ENCODE measurements around the gene ZMAT5. TPM values are rescaled to one million over a fixed set of nuclear protein-coding genes. Genes with fewer than 3 reads are reported as not detected.

The ZMAT5 gene
- total RNA-seq, 2 donors from 2014 or later, result 16.3 to 18.6 TPM

DNA sequence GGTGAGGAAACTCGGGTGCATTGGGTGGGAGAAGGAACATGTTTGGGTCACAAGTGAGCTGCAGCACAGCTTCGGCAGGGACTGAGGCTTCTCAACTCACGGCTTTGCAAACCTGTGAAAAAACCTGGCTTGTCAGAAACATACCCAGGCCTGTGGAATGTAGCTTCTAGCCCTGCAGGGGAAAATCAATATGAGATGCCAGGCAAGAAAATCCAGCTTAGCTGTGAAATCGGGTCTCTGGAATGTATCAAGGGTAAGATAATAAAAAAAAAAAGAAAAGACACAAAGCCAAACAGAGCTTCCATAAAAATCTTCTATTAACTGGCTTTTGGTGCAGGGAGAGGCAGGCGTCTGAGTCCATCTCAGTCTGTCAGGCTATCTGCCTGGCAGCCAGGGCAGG lies 28.9 kb upstream of the ZMAT5 start:
- ATAC-seq, result no peak
- no peak for DNase-seq (ENCODE audit: low spot score in 2 of 2)
- Mint-ChIP-seq H3K36me3 (peaks cover 0 to 1% of the 10 kb centered on the region in 2 donors), H3K27ac (no peak overlapping the region), H3K9me3 (no peaks in the 10 kb centered on the region)

DNA sequence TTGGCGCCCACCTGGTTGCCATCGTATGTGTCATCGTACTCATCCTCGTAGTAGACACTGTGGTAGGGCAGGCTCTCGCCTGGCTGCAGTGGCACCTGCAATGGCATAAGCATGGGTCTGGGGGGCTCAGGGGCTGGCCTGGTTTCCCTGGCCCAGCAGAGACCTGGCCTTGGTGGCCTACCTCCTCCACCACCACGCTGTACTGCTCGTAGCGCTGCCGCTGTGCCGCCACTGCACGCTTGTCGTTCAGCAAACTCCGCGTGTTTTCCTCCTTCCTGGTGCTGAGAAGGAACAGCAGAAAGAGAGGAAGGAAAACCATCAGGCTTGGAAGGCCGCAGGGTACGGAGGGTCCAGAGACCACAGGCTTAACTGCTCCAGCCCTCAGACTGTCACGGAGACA lies 26.6 kb upstream of the ZMAT5 start:
- Mint-ChIP-seq H3K36me3 (peaks cover 0 to 6% of the 10 kb centered on the region in 2 donors), H3K9me3 (no peaks in the 10 kb centered on the region), H3K27ac (peak overlapping the region in 1 of 2 donors; percentile 35)
- ATAC-seq, result no peak
- no peak for DNase-seq (ENCODE audit: low spot score in 2 of 2)

DNA sequence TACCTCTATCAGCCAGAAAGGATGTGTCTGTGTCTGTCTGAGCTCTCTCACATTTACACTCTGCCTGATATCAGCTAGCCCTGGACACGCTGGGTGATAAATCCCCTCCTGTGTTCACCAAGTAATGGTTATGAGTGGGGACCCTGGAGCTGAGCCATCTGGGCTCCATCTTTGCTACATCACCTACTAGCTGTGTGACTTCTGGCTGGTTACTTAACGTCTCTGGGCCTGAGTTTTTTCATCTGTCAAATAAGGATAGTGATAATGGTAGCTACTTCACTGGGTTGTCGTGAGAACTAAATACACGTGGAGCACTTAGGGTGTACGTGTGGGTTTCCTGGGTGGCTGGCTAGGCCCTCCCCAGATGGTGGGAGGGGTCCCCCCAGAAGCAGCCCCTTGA lies 23.3 kb upstream of the ZMAT5 start:
- H3K27ac Mint-ChIP-seq, result no peak overlapping the region
- H3K36me3 Mint-ChIP-seq, result peaks cover 0 to 6% of the 10 kb centered on the region in 2 donors
- ATAC-seq, result no peak
- no peak for DNase-seq (ENCODE audit: low spot score in 2 of 2)
- H3K9me3 Mint-ChIP-seq, result no peaks in the 10 kb centered on the region

DNA sequence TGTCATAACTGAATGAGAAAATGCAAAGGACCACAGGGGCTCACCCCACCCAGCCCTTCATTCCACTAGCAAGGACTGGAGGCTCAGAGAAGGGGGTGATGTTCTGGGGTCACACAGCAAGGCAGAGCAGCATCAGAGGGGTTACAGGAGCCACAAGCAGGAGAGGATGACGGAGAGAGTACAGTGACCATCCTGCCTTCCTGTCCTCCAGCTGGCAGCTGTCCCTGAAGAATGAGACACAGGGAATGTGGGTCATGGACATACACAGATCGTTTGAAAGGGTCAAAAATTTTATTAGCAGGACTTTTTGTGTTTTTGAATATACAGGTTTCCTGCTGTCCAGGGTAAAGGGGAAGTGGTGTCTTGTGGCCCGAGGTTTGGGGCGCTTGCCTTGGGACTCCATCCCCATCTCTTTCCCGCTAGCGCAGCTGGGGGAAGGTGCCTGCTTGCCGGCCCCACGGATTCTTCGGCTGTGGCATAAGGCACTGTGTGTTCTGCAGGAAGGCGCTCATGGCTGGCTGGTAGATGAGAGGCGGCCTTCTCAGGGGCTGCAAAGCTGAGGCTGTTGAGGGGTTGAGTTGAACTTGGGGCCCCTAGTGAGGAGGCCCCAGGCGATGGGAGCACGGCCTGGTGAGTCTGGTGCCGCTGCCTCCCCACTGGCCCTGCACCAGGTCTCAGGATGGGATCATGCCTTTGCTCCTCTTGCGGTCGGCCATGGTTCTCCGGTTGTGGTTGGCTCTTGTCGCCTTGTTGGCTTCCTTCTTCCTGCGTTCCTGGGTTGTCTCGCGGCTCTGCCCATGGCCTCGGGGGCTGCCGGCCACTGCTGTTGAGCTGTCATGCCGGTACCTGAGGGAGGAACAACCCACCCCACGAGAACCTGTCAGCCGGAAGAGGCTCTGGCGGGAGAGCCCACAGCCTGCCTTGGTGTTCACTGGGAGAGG lies 21.8 kb upstream of the ZMAT5 start:
- Mint-ChIP-seq H3K9me3 (no peaks in the 10 kb centered on the region), H3K27ac (peak overlapping the region; percentile 6 to 95), H3K36me3 (peaks cover 0 to 6% of the 10 kb centered on the region in 2 donors)
- no peak for DNase-seq (ENCODE audit: low spot score in 2 of 2)
- no peak for ATAC-seq

DNA sequence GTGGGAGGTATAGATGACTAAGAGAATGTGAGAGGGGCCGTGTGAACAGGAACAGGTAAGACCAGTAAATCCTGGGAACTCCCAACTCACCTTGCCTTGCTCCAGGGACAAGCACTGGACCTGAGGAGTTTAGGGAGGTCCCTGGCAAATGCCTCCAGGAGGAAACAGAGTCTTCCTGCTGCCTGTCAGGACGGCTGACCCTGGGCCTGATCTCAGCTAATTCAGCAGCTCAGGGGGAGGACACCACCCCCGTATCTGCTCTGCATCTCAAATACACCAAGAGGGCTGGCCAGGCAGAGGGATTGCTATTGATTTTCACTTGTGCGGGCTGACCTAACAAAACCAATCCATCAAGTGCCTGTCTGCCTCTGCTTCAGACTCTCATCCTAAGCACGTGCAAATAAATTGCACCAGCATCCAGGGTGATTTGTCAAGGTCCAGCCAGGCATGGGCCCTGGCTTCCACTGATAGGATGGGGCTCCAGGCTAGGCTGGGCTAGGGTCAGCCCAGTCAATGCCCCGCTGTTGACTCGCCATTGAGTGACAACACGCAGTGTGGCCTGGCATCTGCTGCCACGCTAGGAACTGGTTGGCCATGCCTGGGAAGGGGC lies 20.7 kb upstream of the ZMAT5 start:
- peaks cover 0 to 6% of the 10 kb centered on the region in 2 donors for H3K36me3 Mint-ChIP-seq
- DNase-seq (ENCODE audit: low spot score in 2 of 2), result no peak
- H3K27ac Mint-ChIP-seq, result peak overlapping the region; percentile 6 to 30
- H3K9me3 Mint-ChIP-seq, result no peaks in the 10 kb centered on the region
- no peak for ATAC-seq

DNA sequence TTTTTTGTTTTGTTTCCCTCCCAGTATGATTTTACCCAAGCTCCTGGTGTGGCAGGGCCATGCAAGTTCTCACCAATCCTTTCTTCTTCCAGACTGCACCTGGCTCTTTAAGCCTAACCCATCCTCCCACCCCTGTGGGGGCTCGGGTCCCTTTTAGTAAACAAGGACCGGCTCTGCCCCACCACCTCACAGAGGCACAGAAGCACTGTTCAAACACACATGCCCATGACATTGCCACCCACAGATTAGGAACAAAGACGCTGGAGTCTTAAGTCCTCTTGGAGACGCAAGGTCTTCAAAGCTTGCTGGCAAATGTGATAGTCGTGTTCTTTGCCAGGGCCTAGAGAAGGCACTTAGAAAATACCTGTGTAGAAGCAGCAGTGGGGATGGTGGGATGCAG lies 19.2 kb upstream of the ZMAT5 start:
- DNase-seq (ENCODE audit: low spot score in 2 of 2), result no peak
- no peak for ATAC-seq
- H3K36me3 Mint-ChIP-seq, result peaks cover 0 to 6% of the 10 kb centered on the region in 2 donors
- peak overlapping the region in 1 of 2 donors; percentile 1 for H3K27ac Mint-ChIP-seq
- H3K9me3 Mint-ChIP-seq, result no peaks in the 10 kb centered on the region

DNA sequence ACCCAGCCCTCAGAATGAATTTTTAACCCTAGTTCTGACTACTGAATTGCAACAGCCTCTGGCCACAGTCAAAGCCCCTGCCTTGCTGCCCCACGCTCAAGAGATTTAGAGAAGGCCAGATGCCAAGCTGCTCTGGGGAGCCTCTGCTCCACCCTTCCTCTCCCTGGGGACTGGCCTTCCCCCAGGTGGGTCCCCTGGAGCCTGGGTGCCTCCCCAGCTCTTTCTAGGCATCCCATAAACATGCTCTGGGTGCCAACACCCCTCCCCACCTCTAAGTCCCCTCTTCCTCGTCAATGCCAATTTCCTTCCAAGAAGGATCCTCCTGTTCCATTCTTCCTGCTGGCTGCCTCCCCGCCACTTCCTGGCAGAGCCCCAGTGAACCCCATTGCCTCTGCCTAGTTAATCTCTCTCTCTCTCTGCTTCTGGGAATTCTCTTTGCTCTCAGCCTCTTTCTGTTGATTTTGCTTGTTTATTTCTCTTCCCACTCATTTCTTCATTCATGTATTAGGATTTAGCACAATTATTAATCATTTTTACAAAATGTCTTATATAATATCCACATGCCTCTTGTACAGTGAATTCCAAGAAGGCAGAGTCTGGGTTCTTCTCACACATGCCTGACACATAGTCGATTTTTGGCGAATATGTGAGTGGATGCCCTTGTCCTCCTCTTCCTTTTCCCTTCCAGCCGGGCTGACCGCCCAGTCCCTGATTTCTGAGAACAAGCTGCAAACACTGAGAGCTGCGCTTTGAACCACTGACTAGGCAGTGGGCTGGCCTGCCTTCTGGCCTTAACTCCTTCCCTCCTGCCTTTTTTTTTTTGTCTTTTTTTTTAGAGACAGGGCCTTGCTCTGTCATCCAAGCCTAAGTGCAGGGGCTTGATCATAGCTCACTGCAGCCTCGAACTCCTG lies 17.9 kb upstream of the ZMAT5 start:
- H3K27ac Mint-ChIP-seq, result no peak overlapping the region
- H3K9me3 Mint-ChIP-seq, result no peaks in the 10 kb centered on the region
- ATAC-seq (no peak), DNase-seq (ENCODE audit: low spot score in 2 of 2) (no peak)
- H3K36me3 Mint-ChIP-seq, result peaks cover 0 to 6% of the 10 kb centered on the region in 2 donors

DNA sequence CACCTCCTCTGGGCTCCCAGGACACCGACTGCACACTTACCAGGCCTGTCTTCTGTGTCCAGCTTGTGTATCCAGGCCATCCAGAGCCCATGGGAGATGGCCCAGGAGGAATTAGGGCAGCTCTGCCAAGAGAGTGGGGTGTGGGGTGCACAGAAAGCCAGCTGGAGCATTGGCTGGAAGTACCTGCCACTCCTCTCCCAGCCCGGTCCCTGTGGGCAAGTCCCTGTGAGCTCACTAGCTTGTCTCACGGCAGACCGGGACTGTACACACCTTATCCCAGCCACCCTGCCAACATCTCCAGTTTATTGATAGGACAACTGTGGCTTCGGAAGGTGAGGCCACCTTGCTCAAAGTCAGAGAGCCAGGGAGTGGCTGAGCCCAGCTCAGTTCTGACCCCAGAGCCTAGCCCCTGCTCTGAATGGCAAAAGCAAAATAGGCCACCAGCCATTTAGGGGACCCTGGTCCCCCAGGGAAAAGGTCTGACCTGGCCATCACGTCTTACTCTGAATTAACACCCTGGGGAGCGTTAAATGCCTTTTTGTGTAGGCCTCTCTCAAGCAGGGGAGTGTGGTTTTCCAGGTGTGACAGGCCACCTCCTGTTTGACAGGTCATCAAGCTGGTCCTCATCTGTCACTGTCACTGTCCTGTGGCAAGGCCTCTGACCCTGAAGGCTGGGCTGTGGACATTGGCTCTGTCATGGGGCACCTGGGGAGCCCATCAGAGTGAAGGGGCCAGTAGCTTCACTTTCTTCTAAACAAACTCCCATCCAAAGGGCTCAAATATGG lies 15.4 kb upstream of the ZMAT5 start:
- H3K36me3 Mint-ChIP-seq, result no peaks in the 10 kb centered on the region
- H3K27ac Mint-ChIP-seq, result no peak overlapping the region
- DNase-seq (ENCODE audit: low spot score in 2 of 2), result no peak
- no peaks in the 10 kb centered on the region for H3K9me3 Mint-ChIP-seq
- ATAC-seq, result no peak

DNA sequence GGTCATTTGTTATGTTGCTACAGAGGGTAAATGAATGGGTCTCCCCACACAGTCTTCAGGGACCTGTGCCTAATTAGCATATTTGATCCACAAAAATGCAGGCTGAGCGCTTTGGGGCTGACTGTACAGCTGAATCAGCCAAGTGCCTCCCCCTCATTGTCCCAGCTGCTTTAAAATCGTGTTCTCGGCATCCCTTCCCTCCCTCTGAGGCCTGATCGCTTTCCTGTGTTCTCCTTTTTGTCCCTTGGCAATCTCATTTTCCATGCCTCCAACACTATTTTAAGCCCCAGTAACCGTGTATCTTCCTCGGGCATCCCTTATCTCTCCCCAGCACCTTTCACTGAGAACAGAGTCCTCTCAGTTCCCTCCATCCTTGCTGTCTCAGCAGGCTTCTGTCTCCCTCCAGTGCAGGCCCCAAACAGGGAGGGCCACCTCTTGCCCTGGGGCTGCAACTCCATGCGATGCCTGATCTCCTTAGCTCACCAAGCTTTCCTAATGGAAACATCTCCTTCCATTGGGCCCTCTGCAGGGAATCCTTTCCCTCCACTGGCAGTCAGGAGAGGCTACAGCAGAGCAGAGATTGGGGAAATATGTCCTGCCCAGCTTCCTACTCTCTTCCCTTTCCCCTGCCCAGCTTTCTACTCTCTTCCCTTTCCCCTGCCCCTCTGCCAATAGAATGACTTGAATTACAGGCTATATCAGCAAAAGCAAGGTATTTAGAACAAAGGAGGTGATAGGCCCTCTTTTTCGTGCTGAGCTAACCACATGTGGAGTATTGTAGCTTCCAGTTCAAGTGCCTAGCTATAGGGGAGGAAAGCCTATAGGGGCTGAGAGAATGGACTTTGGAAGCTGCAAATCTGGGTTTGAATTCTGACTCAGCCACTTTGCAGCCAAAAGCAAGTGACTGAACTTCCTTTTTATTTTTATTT lies 14.2 kb upstream of the ZMAT5 start:
- Mint-ChIP-seq H3K27ac (no peak overlapping the region), H3K9me3 (no peaks in the 10 kb centered on the region), H3K36me3 (no peaks in the 10 kb centered on the region)
- no peak for DNase-seq (ENCODE audit: low spot score in 2 of 2)
- ATAC-seq, result no peak

DNA sequence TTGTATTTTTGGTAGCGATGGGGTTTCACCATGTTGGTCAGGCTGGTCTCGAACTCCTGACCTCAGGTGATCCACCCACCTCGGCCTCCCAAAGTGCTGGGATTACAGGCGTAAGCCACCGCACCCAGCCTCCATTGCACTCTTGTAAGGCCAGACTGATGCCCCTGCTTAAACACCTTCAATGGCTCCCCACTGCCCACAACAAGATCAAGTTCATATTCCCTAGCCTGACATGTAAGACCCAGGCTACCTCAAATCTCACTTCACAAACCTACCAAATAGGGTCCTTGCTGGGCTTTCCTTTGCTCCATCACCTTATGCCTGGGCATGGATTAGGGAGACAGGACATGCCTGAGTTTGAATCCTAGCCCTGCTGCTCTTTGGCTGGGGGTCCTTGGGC lies 13.4 kb upstream of the ZMAT5 start:
- ATAC-seq (no peak), DNase-seq (ENCODE audit: low spot score in 2 of 2) (no peak)
- no peak overlapping the region for H3K27ac Mint-ChIP-seq
- no peaks in the 10 kb centered on the region for H3K9me3 Mint-ChIP-seq
- no peaks in the 10 kb centered on the region for H3K36me3 Mint-ChIP-seq

DNA sequence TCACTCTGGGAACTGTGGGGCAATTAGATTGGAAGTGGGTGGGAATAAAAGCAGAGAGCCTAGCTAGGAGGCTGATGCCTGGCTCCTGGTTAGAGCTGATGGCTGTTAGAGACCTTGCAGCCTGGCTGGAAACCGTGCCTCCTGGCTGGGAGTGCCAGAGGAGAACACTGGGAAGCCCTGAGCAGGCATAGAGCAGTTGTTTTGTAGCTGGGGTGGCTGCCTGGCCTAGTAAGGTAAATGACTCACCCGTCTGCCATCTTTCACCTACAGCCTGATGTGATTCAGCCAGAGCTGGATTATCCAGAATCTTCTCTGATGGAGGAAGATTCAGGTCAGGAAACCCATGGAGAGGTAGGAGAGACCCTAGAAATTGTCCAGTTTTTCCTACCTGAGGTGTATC lies 6.4 kb upstream of the ZMAT5 start:
- Mint-ChIP-seq H3K36me3 (peaks cover 0 to 21% of the 10 kb centered on the region in 2 donors), H3K27ac (no peak overlapping the region), H3K9me3 (no peaks in the 10 kb centered on the region)
- ATAC-seq, result no peak
- DNase-seq (ENCODE audit: low spot score in 2 of 2), result no peak

DNA sequence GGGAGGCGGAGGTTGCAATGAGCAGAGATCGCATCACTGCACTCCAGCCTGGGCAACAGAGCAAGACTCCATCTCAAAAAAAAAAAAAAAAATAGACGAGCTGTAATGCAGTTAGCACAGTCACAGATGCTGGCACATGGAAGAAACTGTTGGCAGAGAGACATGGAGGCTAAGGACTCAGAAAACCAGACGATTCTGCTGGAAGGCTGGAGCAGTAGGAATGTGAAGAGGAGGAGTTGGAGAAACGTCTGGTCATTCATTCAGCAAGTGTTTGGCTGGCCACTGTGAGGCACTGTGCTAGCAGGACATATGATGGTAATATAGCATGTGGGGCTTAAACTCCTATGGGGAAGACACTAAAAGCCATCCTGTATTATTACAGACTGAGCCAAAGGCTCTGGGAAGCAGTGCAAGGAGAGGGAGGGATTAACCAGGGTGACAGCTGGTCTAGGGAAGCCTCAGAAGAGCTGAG lies 5.4 kb upstream of the ZMAT5 start:
- no peak for ATAC-seq
- DNase-seq (ENCODE audit: low spot score in 2 of 2), result no peak
- Mint-ChIP-seq H3K36me3 (peaks cover 9 to 31% of the 10 kb centered on the region in 2 donors), H3K9me3 (no peaks in the 10 kb centered on the region), H3K27ac (no peak overlapping the region)

DNA sequence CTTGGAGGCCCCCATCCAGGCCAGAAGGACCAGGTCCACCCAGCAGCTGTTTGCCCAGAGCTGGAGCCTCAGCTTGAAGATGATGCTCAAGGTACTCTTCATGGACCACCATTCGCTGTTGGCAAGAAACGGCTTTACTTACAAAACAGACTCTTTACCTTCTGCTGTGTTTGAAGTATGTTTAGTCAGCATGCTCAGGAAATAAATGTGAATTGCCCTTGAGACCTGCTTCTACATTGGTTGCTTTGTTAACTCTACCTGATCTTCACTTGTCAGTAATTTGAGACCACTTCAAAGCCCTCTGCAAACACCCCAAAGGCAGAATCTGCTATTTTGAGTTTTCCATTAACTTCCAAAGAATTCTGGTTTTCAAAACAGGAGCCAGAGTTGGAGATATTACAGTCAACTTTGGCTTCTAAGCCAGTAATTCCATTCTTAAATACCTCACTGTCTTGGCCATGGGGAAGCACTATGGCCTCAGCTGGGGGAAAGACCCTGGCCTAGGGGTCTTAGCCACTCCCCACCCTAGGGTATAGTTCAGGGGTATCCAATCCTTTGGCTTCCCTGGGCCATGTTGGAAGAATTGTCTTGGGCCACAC lies 3.0 kb upstream of the ZMAT5 start:
- no peak for ATAC-seq
- no peaks in the 10 kb centered on the region for H3K9me3 Mint-ChIP-seq
- peaks cover 10 to 33% of the 10 kb centered on the region in 2 donors for H3K36me3 Mint-ChIP-seq
- H3K27ac Mint-ChIP-seq, result no peak overlapping the region
- no peak for DNase-seq (ENCODE audit: low spot score in 2 of 2)

DNA sequence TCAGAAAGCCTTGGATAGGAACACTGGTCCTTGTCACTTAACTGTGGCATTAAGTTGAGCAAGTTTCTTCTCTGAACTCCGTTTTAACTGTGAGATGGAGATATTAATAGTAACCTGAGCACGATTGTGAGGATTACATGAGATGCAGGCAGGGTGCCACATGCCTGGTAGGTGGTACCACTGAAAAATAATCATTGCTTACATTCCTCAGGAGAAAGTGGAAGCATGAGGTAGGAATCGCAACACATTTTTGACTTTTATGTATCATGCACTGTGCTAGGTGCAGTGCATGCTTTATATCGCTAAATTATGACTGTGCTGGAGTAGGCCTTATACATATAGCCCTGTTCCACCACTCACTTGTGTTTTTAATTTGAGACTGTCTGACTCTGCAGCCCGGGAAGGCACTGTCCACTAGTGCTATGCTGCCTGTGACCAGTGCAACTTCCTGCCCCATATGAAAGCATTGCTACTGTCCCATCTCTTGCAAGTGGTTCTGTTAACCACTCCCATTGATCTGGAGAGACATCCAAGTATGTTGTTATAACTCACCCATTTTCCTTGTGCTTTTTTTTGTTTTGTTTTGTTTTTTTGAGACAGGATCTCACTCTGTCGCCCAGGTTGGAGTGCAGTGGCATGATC lies 1.4 kb upstream of the ZMAT5 start:
- no peak for ATAC-seq

More for the DNA sequence above, 1.4 kb upstream of the ZMAT5 start:
- Mint-ChIP-seq H3K27ac (peak overlapping the region; percentile 97 to 99), H3K36me3 (peaks cover 10 to 33% of the 10 kb centered on the region in 2 donors), H3K9me3 (no peaks in the 10 kb centered on the region)
- no peak for DNase-seq (ENCODE audit: low spot score in 2 of 2)

All from activated naive CD4-positive, alpha-beta T cell treated with anti-CD3 and anti-CD28 coated beads, Interleukin-2, amount 50 U/mL, for 72 hours (primary cell).